ENCODE data around the gene FAM131A. TPM values are rescaled to one million over a fixed set of nuclear protein-coding genes. Genes with fewer than 3 reads are reported as not detected.

Gene FAM131A
- total and polyA plus RNA-seq, 2 experiments from 2014 or later, result 12.2 to 12.6 TPM

GRCh38 chr3:184354121-184354728, 16.8 kb downstream of the FAM131A start:
- Histone ChIP-seq H2AFZ (no peak overlapping the region), H3K27ac (no peak overlapping the region), H3K27me3 (no peaks in the 10 kb centered on the region), H3K9me3 (ENCODE audit: low read depth) (no peaks in the 10 kb centered on the region), H3K36me3 (replicated peaks; ENCODE audit: insufficient read depth, low read depth) (no peaks in the 10 kb centered on the region), H3K4me1 (ENCODE audit: insufficient read depth) (peaks cover 5% of the 10 kb centered on the region), H3K9me2 (replicated peaks; ENCODE audit: insufficient read depth) (no peaks in the 10 kb centered on the region), H3K79me2 (peaks cover 3% of the 10 kb centered on the region), H4K20me1 (ENCODE audit: insufficient read depth, poor library complexity, severe bottlenecking) (no peaks in the 10 kb centered on the region), H3K4me3 (no peak overlapping the region), H3K4me2 (no peak overlapping the region)
- no peak for TF ChIP-seq EZH2 (IDR thresholded peaks at IDR 0.05; ENCODE audit: borderline replicate concordance)
- TF ChIP-seq CTCF (IDR thresholded peaks at IDR 0.05; ENCODE audit: poor library complexity), result peak; percentile 70
- WGBS (ENCODE audit: low lambda C conversion rate, missing lambda C conversion rate), result 67% methylated on average over 17 of the region's 18 CpGs
- peak; percentile 66 for DNase-seq (ENCODE audit: low spot score)

- H2AFZ ChIP-seq, result no peak overlapping the region
- no peaks in the 10 kb centered on the region for H3K27me3 ChIP-seq
- H3K9me3 ChIP-seq (ENCODE audit: low read depth), result no peaks in the 10 kb centered on the region
- H3K4me3 ChIP-seq, result no peak overlapping the region
- peaks cover 5% of the 10 kb centered on the region for H3K4me1 ChIP-seq (ENCODE audit: insufficient read depth)
- H3K79me2 ChIP-seq, result peaks cover 8% of the 10 kb centered on the region
- H3K4me2 ChIP-seq, result no peak overlapping the region
- no peaks in the 10 kb centered on the region for H3K9me2 ChIP-seq (replicated peaks; ENCODE audit: insufficient read depth)
- H3K36me3 ChIP-seq (replicated peaks; ENCODE audit: insufficient read depth, low read depth), result no peaks in the 10 kb centered on the region
- no peak overlapping the region for H3K27ac ChIP-seq
- 88% methylated on average over 8 of the region's 8 CpGs for WGBS (ENCODE audit: low lambda C conversion rate, missing lambda C conversion rate)
- no peak for DNase-seq (ENCODE audit: low spot score)
- H4K20me1 ChIP-seq (ENCODE audit: insufficient read depth, poor library complexity, severe bottlenecking), result no peaks in the 10 kb centered on the region
- TF ChIP-seq CTCF (IDR thresholded peaks at IDR 0.05; ENCODE audit: poor library complexity) (no peak), EZH2phosphoT487 (IDR thresholded peaks at IDR 0.05; ENCODE audit: low read depth, severe bottlenecking, unreplicated experiment) (no peak), EZH2 (IDR thresholded peaks at IDR 0.05; ENCODE audit: borderline replicate concordance) (no peak)
Observed at GRCh38 chr3:184354754-184355153, 17.4 kb downstream of the FAM131A start.

GRCh38 chr3:184355261-184356040, 18.1 kb downstream of the FAM131A start:
- Histone ChIP-seq H3K4me1 (ENCODE audit: insufficient read depth) (peaks cover 12% of the 10 kb centered on the region), H3K9me3 (ENCODE audit: low read depth) (no peaks in the 10 kb centered on the region), H3K36me3 (replicated peaks; ENCODE audit: insufficient read depth, low read depth) (no peaks in the 10 kb centered on the region), H2AFZ (no peak overlapping the region), H3K4me2 (no peak overlapping the region), H3K27me3 (no peaks in the 10 kb centered on the region), H4K20me1 (ENCODE audit: insufficient read depth, poor library complexity, severe bottlenecking) (no peaks in the 10 kb centered on the region), H3K79me2 (peaks cover 14% of the 10 kb centered on the region), H3K27ac (no peak overlapping the region), H3K9me2 (replicated peaks; ENCODE audit: insufficient read depth) (no peaks in the 10 kb centered on the region), H3K4me3 (no peak overlapping the region)
- no peak for DNase-seq (ENCODE audit: low spot score)
- TF ChIP-seq CTCF (IDR thresholded peaks at IDR 0.05; ENCODE audit: poor library complexity), result no peak
- no peak for TF ChIP-seq EZH2 (IDR thresholded peaks at IDR 0.05; ENCODE audit: borderline replicate concordance)
- no peak for TF ChIP-seq EZH2phosphoT487 (IDR thresholded peaks at IDR 0.05; ENCODE audit: low read depth, severe bottlenecking, unreplicated experiment)
- 84% methylated on average over 18 of the region's 18 CpGs for WGBS (ENCODE audit: low lambda C conversion rate, missing lambda C conversion rate)

Data from hepatocyte (in vitro differentiated cells).